GM18502 (cell line): Measurements from ENCODE around the gene CALU.

ENCODE experiments used
- ATAC-seq: cut with Tn5 transposase; IDR thresholded peaks from one replicate; pipeline ENCODE4 v1.9.1; 2021; ENCODE audit warnings: mild to moderate bottlenecking; ENCODE audit not compliant: unreplicated experiment, poor library complexity

Gene CALU

GRCh38 chr7:128744366-128744905 lies 5.3 kb downstream of the CALU start:
- ATAC-seq: no peak

- no peak for ATAC-seq
These were observed 6.5 kb downstream of the CALU start for GRCh38 chr7:128745706-128746105.

- ATAC-seq: no peak
These were observed 8.3 kb downstream of the CALU start for GRCh38 chr7:128747327-128748079.

- ATAC-seq: no peak
These were observed 13.1 kb downstream of the CALU start for GRCh38 chr7:128752251-128752650.

- ATAC-seq: no peak
These were observed 16.1 kb downstream of the CALU start for GRCh38 chr7:128755075-128755818.

GRCh38 chr7:128755819-128756476 lies 16.8 kb downstream of the CALU start:
- no peak for ATAC-seq

GRCh38 chr7:128757203-128757602 lies 18.0 kb downstream of the CALU start:
- ATAC-seq: no peak

GRCh38 chr7:128758553-128758952 lies 19.4 kb downstream of the CALU start:
- no peak for ATAC-seq

GRCh38 chr7:128759242-128759641 lies 20.1 kb downstream of the CALU start:
- ATAC-seq: no peak

- ATAC-seq: no peak
These were observed 24.4 kb downstream of the CALU start for GRCh38 chr7:128763541-128763940.

- ATAC-seq: no peak
These were observed 28.4 kb downstream of the CALU start for GRCh38 chr7:128767475-128768110.

- ATAC-seq: no peak
These were observed 31.1 kb downstream of the CALU start for GRCh38 chr7:128770233-128770632.

- ATAC-seq: no peak
These were observed 34.4 kb downstream of the CALU start for GRCh38 chr7:128773604-128774003.

GRCh38 chr7:128774029-128774689 lies 35.0 kb downstream of the CALU start:
- no peak for ATAC-seq

- no peak for ATAC-seq
These were observed 35.8 kb downstream of the CALU start for GRCh38 chr7:128774921-128775320.

- no peak for ATAC-seq
These were observed 36.8 kb downstream of the CALU start, which contains the start of gene OPN1SW for GRCh38 chr7:128775744-128776474. OPN1SW (minus strand) TSS chr7:128775794; CDS start chr7:128775781, 13 bp downstream.

- ATAC-seq: no peak
These were observed 38.3 kb downstream of the CALU start for GRCh38 chr7:128777156-128778123.

GRCh38 chr7:128778946-128779345 lies 39.8 kb downstream of the CALU start:
- no peak for ATAC-seq
